ENCODE results near the gene GCLC. TPM values are rescaled to one million over a fixed set of nuclear protein-coding genes. Genes with fewer than 3 reads are reported as not detected.

Gene GCLC
- total RNA-seq, 1 donor from 2014 or later: 31.6 TPM

DNA sequence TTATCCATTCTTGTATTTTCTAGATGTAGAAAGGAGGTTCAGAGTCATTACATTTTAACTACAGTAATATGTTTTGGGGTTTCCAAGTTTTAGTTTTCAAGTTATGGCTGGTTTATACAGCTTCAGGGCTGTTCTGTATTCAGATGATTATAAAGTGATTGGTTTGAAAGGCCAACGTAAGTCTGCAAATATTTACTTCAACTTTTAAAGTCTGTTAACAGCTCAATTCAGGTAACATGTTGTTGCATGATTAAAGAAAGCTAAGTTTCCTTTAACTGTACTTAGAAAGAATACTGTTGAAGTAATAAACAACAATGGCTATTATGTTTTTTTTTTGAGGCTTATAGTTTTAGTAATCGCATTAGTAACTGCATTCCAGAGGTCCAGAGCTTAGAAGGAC is 22.8 kb upstream of the GCLC start:
- H3K36me3 ChIP-seq (ENCODE audit: insufficient read depth, low read length): no peaks in the 10 kb centered on the region
- no peak overlapping the region for H3K27ac Mint-ChIP-seq (ENCODE audit: unreplicated experiment)
- H3K4me1 ChIP-seq (ENCODE audit: insufficient read depth, low read length): no peaks in the 10 kb centered on the region
- no peak for DNase-seq (ENCODE audit: low read depth)
- H2AFZ ChIP-seq (ENCODE audit: low read depth, low read length): no peak overlapping the region
- no peak overlapping the region for H3K27ac ChIP-seq (ENCODE audit: low read depth, low read length)
- H3K4me3 ChIP-seq (ENCODE audit: insufficient read depth, low read depth, low read length): no peak overlapping the region
- TF ChIP-seq, protein P1, sequence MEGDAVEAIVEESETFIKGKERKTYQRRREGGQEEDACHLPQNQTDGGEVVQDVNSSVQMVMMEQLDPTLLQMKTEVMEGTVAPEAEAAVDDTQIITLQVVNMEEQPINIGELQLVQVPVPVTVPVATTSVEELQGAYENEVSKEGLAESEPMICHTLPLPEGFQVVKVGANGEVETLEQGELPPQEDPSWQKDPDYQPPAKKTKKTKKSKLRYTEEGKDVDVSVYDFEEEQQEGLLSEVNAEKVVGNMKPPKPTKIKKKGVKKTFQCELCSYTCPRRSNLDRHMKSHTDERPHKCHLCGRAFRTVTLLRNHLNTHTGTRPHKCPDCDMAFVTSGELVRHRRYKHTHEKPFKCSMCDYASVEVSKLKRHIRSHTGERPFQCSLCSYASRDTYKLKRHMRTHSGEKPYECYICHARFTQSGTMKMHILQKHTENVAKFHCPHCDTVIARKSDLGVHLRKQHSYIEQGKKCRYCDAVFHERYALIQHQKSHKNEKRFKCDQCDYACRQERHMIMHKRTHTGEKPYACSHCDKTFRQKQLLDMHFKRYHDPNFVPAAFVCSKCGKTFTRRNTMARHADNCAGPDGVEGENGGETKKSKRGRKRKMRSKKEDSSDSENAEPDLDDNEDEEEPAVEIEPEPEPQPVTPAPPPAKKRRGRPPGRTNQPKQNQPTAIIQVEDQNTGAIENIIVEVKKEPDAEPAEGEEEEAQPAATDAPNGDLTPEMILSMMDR (IDR thresholded peaks at IDR 0.05; ENCODE audit: insufficient read depth, low read depth, low read length): no peak
- no peak for TF ChIP-seq EZH2 (IDR thresholded peaks at IDR 0.05; ENCODE audit: insufficient read depth, low read length)
- H3K27me3 Mint-ChIP-seq (ENCODE audit: low read depth, unreplicated experiment): no peaks in the 10 kb centered on the region
- no peaks in the 10 kb centered on the region for H4K20me1 ChIP-seq (ENCODE audit: insufficient read depth, low read length)
- no peaks in the 10 kb centered on the region for H3K9me3 Mint-ChIP-seq (ENCODE audit: unreplicated experiment)
- H3K36me3 Mint-ChIP-seq (ENCODE audit: low read depth, unreplicated experiment): no peaks in the 10 kb centered on the region
- no peaks in the 10 kb centered on the region for H3K4me1 Mint-ChIP-seq (ENCODE audit: low read depth, unreplicated experiment)
- no peak overlapping the region for H3K4me2 ChIP-seq (ENCODE audit: low read length)
- FAIRE-seq: no peak
- H3K79me2 ChIP-seq (ENCODE audit: insufficient read depth, low read length): no peaks in the 10 kb centered on the region
- H3K4me3 Mint-ChIP-seq (ENCODE audit: unreplicated experiment): no peak overlapping the region
- no peak overlapping the region for H3K9ac ChIP-seq (ENCODE audit: low read length)
- H3K27me3 ChIP-seq (ENCODE audit: insufficient read depth, low read length): no peaks in the 10 kb centered on the region
- H3K9me3 ChIP-seq (ENCODE audit: insufficient read depth, low read depth, low read length): no peaks in the 10 kb centered on the region

DNA sequence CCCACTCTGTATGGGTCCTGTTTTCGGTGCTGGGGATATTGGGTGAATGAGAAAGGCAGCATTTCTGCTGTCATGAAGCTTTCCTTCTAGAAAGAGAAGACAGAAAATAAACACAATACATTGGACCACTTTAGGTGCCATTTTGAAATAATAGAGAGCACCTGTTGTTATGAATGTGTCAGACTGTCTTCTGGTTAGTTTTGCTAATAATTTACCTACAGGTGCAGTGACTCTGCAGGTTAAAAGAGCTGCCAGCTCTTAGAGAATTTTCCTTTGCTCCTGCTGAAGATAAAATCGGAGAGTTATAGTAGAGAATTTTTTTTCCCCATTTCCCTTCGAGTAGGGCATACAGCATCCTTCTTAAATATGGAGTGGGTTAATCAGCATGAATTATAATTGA is 21.9 kb upstream of the GCLC start:
- no peaks in the 10 kb centered on the region for H3K9me3 ChIP-seq (ENCODE audit: insufficient read depth, low read depth, low read length)
- no peaks in the 10 kb centered on the region for H3K36me3 ChIP-seq (ENCODE audit: insufficient read depth, low read length)
- no peak overlapping the region for H3K9ac ChIP-seq (ENCODE audit: low read length)
- no peaks in the 10 kb centered on the region for H3K4me1 ChIP-seq (ENCODE audit: insufficient read depth, low read length)
- Mint-ChIP-seq H3K27me3 (ENCODE audit: low read depth, unreplicated experiment) (no peaks in the 10 kb centered on the region), H3K4me1 (ENCODE audit: low read depth, unreplicated experiment) (no peaks in the 10 kb centered on the region), H3K4me3 (ENCODE audit: unreplicated experiment) (no peak overlapping the region), H3K27ac (ENCODE audit: unreplicated experiment) (no peak overlapping the region), H3K9me3 (ENCODE audit: unreplicated experiment) (no peaks in the 10 kb centered on the region), H3K36me3 (ENCODE audit: low read depth, unreplicated experiment) (no peaks in the 10 kb centered on the region)
- H3K4me2 ChIP-seq (ENCODE audit: low read length): no peak overlapping the region
- H3K27me3 ChIP-seq (ENCODE audit: insufficient read depth, low read length): no peaks in the 10 kb centered on the region
- no peak overlapping the region for H3K27ac ChIP-seq (ENCODE audit: low read depth, low read length)
- FAIRE-seq: no peak
- no peak overlapping the region for H3K4me3 ChIP-seq (ENCODE audit: insufficient read depth, low read depth, low read length)
- H3K79me2 ChIP-seq (ENCODE audit: insufficient read depth, low read length): no peaks in the 10 kb centered on the region
- no peak for TF ChIP-seq EZH2 (IDR thresholded peaks at IDR 0.05; ENCODE audit: insufficient read depth, low read length)
- TF ChIP-seq, protein P1 (IDR thresholded peaks at IDR 0.05; ENCODE audit: insufficient read depth, low read depth, low read length): no peak
- no peak overlapping the region for H2AFZ ChIP-seq (ENCODE audit: low read depth, low read length)
- H4K20me1 ChIP-seq (ENCODE audit: insufficient read depth, low read length): no peaks in the 10 kb centered on the region
- no peak for DNase-seq (ENCODE audit: low read depth)

DNA sequence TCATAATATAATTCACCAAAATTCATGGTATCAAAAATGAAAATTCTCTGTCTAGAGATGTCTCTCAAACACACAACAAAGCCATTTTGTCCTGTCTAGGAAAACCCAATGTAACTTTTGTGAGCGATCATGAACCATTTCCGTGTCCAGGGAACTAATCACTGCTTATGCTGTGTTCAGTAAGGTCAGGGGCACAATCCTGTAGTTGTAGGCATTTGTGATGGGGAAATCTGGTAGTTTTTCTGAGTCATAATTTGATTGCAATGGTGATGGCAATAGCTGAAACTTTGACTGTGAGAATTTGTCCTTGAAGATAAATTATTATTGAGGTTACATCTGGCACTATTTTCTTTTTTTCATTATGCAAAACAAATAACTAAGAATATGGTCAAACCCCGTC is 21.0 kb upstream of the GCLC start:
- Histone ChIP-seq H3K4me2 (ENCODE audit: low read length) (no peak overlapping the region), H4K20me1 (ENCODE audit: insufficient read depth, low read length) (no peaks in the 10 kb centered on the region), H2AFZ (ENCODE audit: low read depth, low read length) (no peak overlapping the region), H3K79me2 (ENCODE audit: insufficient read depth, low read length) (no peaks in the 10 kb centered on the region), H3K4me1 (ENCODE audit: insufficient read depth, low read length) (no peaks in the 10 kb centered on the region), H3K27ac (ENCODE audit: low read depth, low read length) (no peak overlapping the region), H3K36me3 (ENCODE audit: insufficient read depth, low read length) (no peaks in the 10 kb centered on the region), H3K4me3 (ENCODE audit: insufficient read depth, low read depth, low read length) (no peak overlapping the region), H3K9me3 (ENCODE audit: insufficient read depth, low read depth, low read length) (no peaks in the 10 kb centered on the region), H3K9ac (ENCODE audit: low read length) (no peak overlapping the region), H3K27me3 (ENCODE audit: insufficient read depth, low read length) (no peaks in the 10 kb centered on the region)
- H3K36me3 Mint-ChIP-seq (ENCODE audit: low read depth, unreplicated experiment): no peaks in the 10 kb centered on the region
- DNase-seq (ENCODE audit: low read depth): no peak
- H3K27ac Mint-ChIP-seq (ENCODE audit: unreplicated experiment): no peak overlapping the region
- FAIRE-seq: no peak
- no peaks in the 10 kb centered on the region for H3K9me3 Mint-ChIP-seq (ENCODE audit: unreplicated experiment)
- TF ChIP-seq EZH2 (IDR thresholded peaks at IDR 0.05; ENCODE audit: insufficient read depth, low read length): no peak
- TF ChIP-seq, protein P1 (IDR thresholded peaks at IDR 0.05; ENCODE audit: insufficient read depth, low read depth, low read length): no peak
- H3K4me1 Mint-ChIP-seq (ENCODE audit: low read depth, unreplicated experiment): no peaks in the 10 kb centered on the region
- H3K4me3 Mint-ChIP-seq (ENCODE audit: unreplicated experiment): no peak overlapping the region
- no peaks in the 10 kb centered on the region for H3K27me3 Mint-ChIP-seq (ENCODE audit: low read depth, unreplicated experiment)
